ENCODE measurements around the gene E2F2. TPM values are rescaled to one million over a fixed set of nuclear protein-coding genes. Genes with fewer than 3 reads are reported as not detected.

E2F2 gene
- total and polyA plus RNA-seq, 2 of the 13 experiments (the other 11 are each of a cell fraction or from before 2014, with no cell fraction given): 0.65 to 6.6 TPM

- TF ChIP-seq AFF4 (CRISPR knock-in tag; IDR thresholded peaks at IDR 0.05) (no peak), PPARG (CRISPR knock-in tag; conservative IDR thresholded peaks at IDR 0.05) (peak; percentile 59; the same call in 1 of the 2 replicates), MEIS1 (CRISPR knock-in tag; IDR thresholded peaks at IDR 0.05; ENCODE audit: borderline replicate concordance) (peak; percentile 79; the same call in 1 of the 2 replicates), PAWR (CRISPR knock-in tag; IDR thresholded peaks at IDR 0.05; ENCODE audit: borderline replicate concordance) (no peak), ZNF639 (CRISPR knock-in tag; conservative IDR thresholded peaks at IDR 0.05) (0 out of 2 replicates have a peak, but pooled peaks have one; percentile 45), RAD21 (CRISPR knock-in tag; IDR thresholded peaks at IDR 0.05) (no peak), PHF5A (CRISPR knock-in tag; IDR thresholded peaks at IDR 0.05; ENCODE audit: low read depth, unreplicated experiment) (no peak), BHLHE40 (IDR thresholded peaks at IDR 0.05; ENCODE audit: low read length) (no peak), ZNF891 (CRISPR knock-in tag; IDR thresholded peaks at IDR 0.05) (0 out of 2 replicates have a peak, but pooled peaks have one; percentile 56), RXRA (CRISPR knock-in tag; IDR thresholded peaks at IDR 0.05) (peak; percentile 91), SOX13 (IDR thresholded peaks at IDR 0.05) (no peak), SOX13 (CRISPR knock-in tag; conservative IDR thresholded peaks at IDR 0.05 in 1 of 2, IDR thresholded peaks at IDR 0.05 in 1 of 2) (peak in 1 of 2 experiments; percentile 69; a peak in 2 of 4 replicates), FOSL2 (CRISPR knock-in tag; IDR thresholded peaks at IDR 0.05) (peak; percentile 66), XBP1 (CRISPR knock-in tag; IDR thresholded peaks at IDR 0.05) (no peak), ZFP36L2 (CRISPR knock-in tag; IDR thresholded peaks at IDR 0.05) (no peak), CREBL2 (CRISPR knock-in tag; IDR thresholded peaks at IDR 0.05; ENCODE audit: borderline replicate concordance) (no peak), RFXANK (CRISPR knock-in tag; IDR thresholded peaks at IDR 0.05) (0 out of 2 replicates have a peak, but pooled peaks have one; percentile 23), ZNF20 (CRISPR knock-in tag; IDR thresholded peaks at IDR 0.05) (no peak), FOXO1 (CRISPR knock-in tag; IDR thresholded peaks at IDR 0.05) (peak; percentile 77; the same call in 1 of the 2 replicates), ZNF619 (CRISPR knock-in tag; IDR thresholded peaks at IDR 0.05) (no peak), CREM (IDR thresholded peaks at IDR 0.05) (peak; percentile 70), CREM (CRISPR knock-in tag; IDR thresholded peaks at IDR 0.05) (no peak), ZNF101 (CRISPR knock-in tag; IDR thresholded peaks at IDR 0.05; ENCODE audit: borderline replicate concordance, low read depth) (no peak)
- TF ChIP-seq, protein P1, sequence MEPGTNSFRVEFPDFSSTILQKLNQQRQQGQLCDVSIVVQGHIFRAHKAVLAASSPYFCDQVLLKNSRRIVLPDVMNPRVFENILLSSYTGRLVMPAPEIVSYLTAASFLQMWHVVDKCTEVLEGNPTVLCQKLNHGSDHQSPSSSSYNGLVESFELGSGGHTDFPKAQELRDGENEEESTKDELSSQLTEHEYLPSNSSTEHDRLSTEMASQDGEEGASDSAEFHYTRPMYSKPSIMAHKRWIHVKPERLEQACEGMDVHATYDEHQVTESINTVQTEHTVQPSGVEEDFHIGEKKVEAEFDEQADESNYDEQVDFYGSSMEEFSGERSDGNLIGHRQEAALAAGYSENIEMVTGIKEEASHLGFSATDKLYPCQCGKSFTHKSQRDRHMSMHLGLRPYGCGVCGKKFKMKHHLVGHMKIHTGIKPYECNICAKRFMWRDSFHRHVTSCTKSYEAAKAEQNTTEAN (CRISPR knock-in tag; conservative IDR thresholded peaks at IDR 0.05): no peak
These were observed 52.0 kb downstream of the E2F2 start (continued) for GRCh38 chr1:23478896-23479665.

Measured in HepG2 (cell line).